Measurements from ENCODE around the gene VGLL4.

The VGLL4 gene

DNA sequence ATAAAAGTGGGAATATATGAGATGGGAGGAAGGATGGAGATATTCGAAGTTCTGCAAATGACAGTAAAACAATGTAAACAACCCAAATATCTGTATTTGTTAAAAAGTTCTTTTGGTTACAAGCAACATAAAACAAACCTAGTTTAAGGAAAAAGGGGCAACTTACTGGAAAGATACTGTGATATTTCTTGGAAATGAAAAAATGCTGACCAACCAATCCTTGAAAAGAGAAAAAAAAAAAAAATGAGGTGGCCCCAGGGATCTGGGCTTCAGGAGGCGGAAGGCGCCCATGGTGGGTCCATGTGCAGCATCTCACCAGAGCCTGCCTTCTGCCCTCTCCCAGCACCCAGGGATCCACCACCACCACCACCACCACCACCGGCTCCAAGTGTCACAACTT is 59.1 kb downstream of the VGLL4 start:
- Histone ChIP-seq H4K20me1 (ENCODE audit: insufficient read depth) (no peaks in the 10 kb centered on the region), H3K4me1 (ENCODE audit: low read depth, poor library complexity, severe bottlenecking) (no peaks in the 10 kb centered on the region)
- TF ChIP-seq, protein P1, sequence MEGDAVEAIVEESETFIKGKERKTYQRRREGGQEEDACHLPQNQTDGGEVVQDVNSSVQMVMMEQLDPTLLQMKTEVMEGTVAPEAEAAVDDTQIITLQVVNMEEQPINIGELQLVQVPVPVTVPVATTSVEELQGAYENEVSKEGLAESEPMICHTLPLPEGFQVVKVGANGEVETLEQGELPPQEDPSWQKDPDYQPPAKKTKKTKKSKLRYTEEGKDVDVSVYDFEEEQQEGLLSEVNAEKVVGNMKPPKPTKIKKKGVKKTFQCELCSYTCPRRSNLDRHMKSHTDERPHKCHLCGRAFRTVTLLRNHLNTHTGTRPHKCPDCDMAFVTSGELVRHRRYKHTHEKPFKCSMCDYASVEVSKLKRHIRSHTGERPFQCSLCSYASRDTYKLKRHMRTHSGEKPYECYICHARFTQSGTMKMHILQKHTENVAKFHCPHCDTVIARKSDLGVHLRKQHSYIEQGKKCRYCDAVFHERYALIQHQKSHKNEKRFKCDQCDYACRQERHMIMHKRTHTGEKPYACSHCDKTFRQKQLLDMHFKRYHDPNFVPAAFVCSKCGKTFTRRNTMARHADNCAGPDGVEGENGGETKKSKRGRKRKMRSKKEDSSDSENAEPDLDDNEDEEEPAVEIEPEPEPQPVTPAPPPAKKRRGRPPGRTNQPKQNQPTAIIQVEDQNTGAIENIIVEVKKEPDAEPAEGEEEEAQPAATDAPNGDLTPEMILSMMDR (conservative IDR thresholded peaks at IDR 0.05; ENCODE audit: low read depth, low read length): no peak

DNA sequence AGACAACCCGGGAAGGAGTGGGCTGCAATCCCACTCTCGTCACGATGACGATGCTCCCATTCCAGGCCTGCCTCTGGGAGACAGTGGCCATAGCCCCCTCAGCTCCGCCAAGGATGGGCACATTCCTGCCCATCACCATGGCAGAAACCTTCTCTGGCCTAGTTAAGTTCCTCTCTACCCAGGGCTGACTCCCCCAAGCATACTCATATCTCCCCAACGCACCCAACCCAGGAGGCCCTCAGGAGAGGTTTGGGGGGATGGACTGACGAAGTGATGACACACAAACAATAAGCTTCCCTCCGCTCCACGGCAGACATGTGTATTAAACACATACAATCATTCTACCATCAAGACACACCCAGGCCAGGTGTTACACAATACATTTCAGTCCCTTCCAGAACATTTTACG is 60.1 kb downstream of the VGLL4 start:
- Histone ChIP-seq H3K4me1 (ENCODE audit: low read depth, poor library complexity, severe bottlenecking) (no peaks in the 10 kb centered on the region), H3K79me2 (ENCODE audit: insufficient read depth, low read depth) (no peaks in the 10 kb centered on the region), H3K9ac (no peak overlapping the region), H3K27me3 (ENCODE audit: insufficient read depth, low read depth) (no peaks in the 10 kb centered on the region), H4K20me1 (ENCODE audit: insufficient read depth) (no peaks in the 10 kb centered on the region), H2AFZ (ENCODE audit: low read depth) (no peak overlapping the region), H3K4me3 (IDR thresholded peaks at IDR 0.05; ENCODE audit: insufficient read depth, low read depth, low read length) (no peak overlapping the region), H3K4me2 (no peak overlapping the region), H3K27ac (no peak overlapping the region), H3K36me3 (ENCODE audit: insufficient read depth) (no peaks in the 10 kb centered on the region)
- TF ChIP-seq, protein P1 (conservative IDR thresholded peaks at IDR 0.05; ENCODE audit: low read depth, low read length): no peak

More for the DNA sequence above, 59.1 kb downstream of the VGLL4 start:
- H3K9ac ChIP-seq: no peak overlapping the region
- no peak overlapping the region for H3K27ac ChIP-seq
- no peak overlapping the region for H3K4me2 ChIP-seq
- no peaks in the 10 kb centered on the region for H3K27me3 ChIP-seq (ENCODE audit: insufficient read depth, low read depth)
- no peak overlapping the region for H3K4me3 ChIP-seq (IDR thresholded peaks at IDR 0.05; ENCODE audit: insufficient read depth, low read depth, low read length)
- H3K36me3 ChIP-seq (ENCODE audit: insufficient read depth): no peaks in the 10 kb centered on the region
- no peaks in the 10 kb centered on the region for H3K79me2 ChIP-seq (ENCODE audit: insufficient read depth, low read depth)
- no peak overlapping the region for H2AFZ ChIP-seq (ENCODE audit: low read depth)

DNA sequence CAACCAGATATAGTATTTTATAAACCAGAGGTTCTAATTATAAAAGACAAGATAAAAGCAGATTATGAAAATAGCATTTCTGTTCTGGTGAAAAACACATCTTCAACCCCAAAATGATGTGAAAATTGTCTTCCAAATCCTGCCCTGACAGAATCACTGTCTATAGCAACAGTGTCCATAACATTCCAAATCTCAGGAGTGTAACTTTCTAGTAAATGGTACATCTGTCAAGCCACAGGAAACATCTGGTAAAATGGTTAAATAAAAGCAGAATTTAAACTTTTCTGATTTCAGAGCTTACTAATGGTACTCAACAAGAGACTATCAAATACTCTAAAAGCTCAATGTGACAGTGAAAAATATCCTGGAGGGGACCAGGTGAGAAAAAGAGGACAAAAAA is 60.5 kb downstream of the VGLL4 start:
- no peak overlapping the region for H3K4me3 ChIP-seq (IDR thresholded peaks at IDR 0.05; ENCODE audit: insufficient read depth, low read depth, low read length)
- no peaks in the 10 kb centered on the region for H3K27me3 ChIP-seq (ENCODE audit: insufficient read depth, low read depth)
- no peaks in the 10 kb centered on the region for H3K4me1 ChIP-seq (ENCODE audit: low read depth, poor library complexity, severe bottlenecking)
- TF ChIP-seq, protein P1 (conservative IDR thresholded peaks at IDR 0.05; ENCODE audit: low read depth, low read length): no peak
- H4K20me1 ChIP-seq (ENCODE audit: insufficient read depth): no peaks in the 10 kb centered on the region
- H3K9ac ChIP-seq: no peak overlapping the region
- H2AFZ ChIP-seq (ENCODE audit: low read depth): no peak overlapping the region
- no peaks in the 10 kb centered on the region for H3K79me2 ChIP-seq (ENCODE audit: insufficient read depth, low read depth)
- H3K27ac ChIP-seq: no peak overlapping the region
- no peaks in the 10 kb centered on the region for H3K36me3 ChIP-seq (ENCODE audit: insufficient read depth)
- H3K4me2 ChIP-seq: no peak overlapping the region

DNA sequence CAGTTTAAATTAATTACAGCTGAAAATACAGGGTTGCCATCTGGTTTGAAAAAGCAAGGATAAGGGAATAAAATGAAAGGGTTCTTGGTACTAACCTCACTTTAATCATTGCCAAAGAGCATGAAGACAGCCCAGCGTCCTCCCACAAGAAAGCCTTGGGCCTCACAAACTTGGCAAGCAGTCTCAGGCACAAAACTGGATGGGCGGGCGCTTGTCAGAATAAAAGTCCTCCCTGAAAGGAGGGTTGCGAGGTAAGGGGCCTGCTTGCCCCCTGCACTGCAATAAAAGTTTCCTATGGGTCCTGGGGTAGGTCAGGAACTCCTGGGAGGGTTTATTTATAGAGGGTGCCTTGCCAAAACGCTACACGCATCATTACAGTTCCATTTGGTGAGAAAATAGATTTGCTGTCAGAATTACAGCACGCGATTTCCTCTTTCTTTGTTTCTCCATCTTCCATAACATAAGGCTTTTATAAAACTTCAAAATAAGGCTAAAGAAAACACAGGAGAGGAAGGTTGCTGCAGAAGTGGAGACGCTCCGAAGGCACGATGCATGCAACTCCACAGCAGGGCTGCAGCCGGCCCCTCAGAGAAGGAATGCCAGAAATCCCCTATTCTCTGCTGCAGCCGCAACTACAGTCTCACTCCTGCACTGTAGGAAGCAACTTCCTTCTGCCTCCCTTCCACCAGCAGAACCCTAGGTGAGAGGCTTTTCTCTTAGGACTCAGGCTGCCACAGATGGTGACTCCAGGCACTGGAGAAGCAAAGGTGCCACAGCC is 61.3 kb downstream of the VGLL4 start:
- H3K27ac ChIP-seq: no peak overlapping the region
- H3K79me2 ChIP-seq (ENCODE audit: insufficient read depth, low read depth): no peaks in the 10 kb centered on the region
- H3K4me2 ChIP-seq: no peak overlapping the region
- H3K36me3 ChIP-seq (ENCODE audit: insufficient read depth): no peaks in the 10 kb centered on the region
- no peaks in the 10 kb centered on the region for H3K27me3 ChIP-seq (ENCODE audit: insufficient read depth, low read depth)
- H4K20me1 ChIP-seq (ENCODE audit: insufficient read depth): no peaks in the 10 kb centered on the region
- no peak overlapping the region for H3K9ac ChIP-seq
- H3K4me3 ChIP-seq (IDR thresholded peaks at IDR 0.05; ENCODE audit: insufficient read depth, low read depth, low read length): no peak overlapping the region
- TF ChIP-seq, protein P1 (conservative IDR thresholded peaks at IDR 0.05; ENCODE audit: low read depth, low read length): no peak
- no peaks in the 10 kb centered on the region for H3K4me1 ChIP-seq (ENCODE audit: low read depth, poor library complexity, severe bottlenecking)
- H2AFZ ChIP-seq (ENCODE audit: low read depth): no peak overlapping the region

All from KMS-11 (cell line).